Stimulated activated CD4-positive, alpha-beta T cell treated with anti-CD3 and anti-CD28 coated beads, Interleukin-12 subunit alpha, Interleukin-12 subunit beta, amount 100 ng/mL, for 24 hours (primary cell): Measurements from ENCODE around the gene GATAD2A.

Experiments used
- DNase-seq, 2 experiments: peaks; one replicate each; pipeline ENCODE4 v3.0.0-alpha.2; 2020; ENCODE audit warnings: low read depth in 2 of 2

GATAD2A gene

GRCh38 chr19:19421299-19421696 is 15.8 kb downstream of the GATAD2A start:
- no peak for DNase-seq

GRCh38 chr19:19422156-19422555 is 16.7 kb downstream of the GATAD2A start:
- no peak for DNase-seq

GRCh38 chr19:19423322-19423721 is 17.8 kb downstream of the GATAD2A start:
- no peak for DNase-seq

GRCh38 chr19:19425170-19425875 is 19.8 kb downstream of the GATAD2A start:
- no peak for DNase-seq

GRCh38 chr19:19426216-19426615 is 20.7 kb downstream of the GATAD2A start:
- no peak for DNase-seq

GRCh38 chr19:19426799-19427198 is 21.3 kb downstream of the GATAD2A start:
- no peak for DNase-seq

- DNase-seq: no peak
Measured at GRCh38 chr19:19427302-19427701, 21.8 kb downstream of the GATAD2A start.

GRCh38 chr19:19427944-19428343 is 22.5 kb downstream of the GATAD2A start:
- DNase-seq: no peak

GRCh38 chr19:19428746-19429145 is 23.3 kb downstream of the GATAD2A start:
- no peak for DNase-seq

GRCh38 chr19:19429361-19429760 is 23.9 kb downstream of the GATAD2A start:
- DNase-seq: no peak

GRCh38 chr19:19432732-19433131 is 27.3 kb downstream of the GATAD2A start:
- DNase-seq: no peak

GRCh38 chr19:19433666-19434213 is 28.3 kb downstream of the GATAD2A start:
- no peak for DNase-seq

- DNase-seq: no peak
Measured at GRCh38 chr19:19434483-19435045, 29.1 kb downstream of the GATAD2A start.

- DNase-seq: no peak
Measured at GRCh38 chr19:19436137-19436691, 30.7 kb downstream of the GATAD2A start.

- DNase-seq: no peak
Measured at GRCh38 chr19:19438366-19439175, 33.1 kb downstream of the GATAD2A start.

GRCh38 chr19:19439176-19439482 is 33.7 kb downstream of the GATAD2A start:
- DNase-seq: no peak

GRCh38 chr19:19443283-19443682 is 37.8 kb downstream of the GATAD2A start:
- DNase-seq: no peak

- DNase-seq: no peak
Measured at GRCh38 chr19:19443902-19444680, 38.6 kb downstream of the GATAD2A start.

GRCh38 chr19:19444681-19445155 is 39.2 kb downstream of the GATAD2A start:
- DNase-seq: no peak

- DNase-seq: no peak
Measured at GRCh38 chr19:19445288-19445687, 39.8 kb downstream of the GATAD2A start.

GRCh38 chr19:19445911-19446361 is 40.5 kb downstream of the GATAD2A start:
- no peak for DNase-seq
